Measurements from ENCODE around the gene SLC51A.
"Not testable (repeated sequence)": the region's sequence is repeated elsewhere in the genome, so short reads cannot be mapped to it uniquely, and the experiment has no call there.

DNA sequence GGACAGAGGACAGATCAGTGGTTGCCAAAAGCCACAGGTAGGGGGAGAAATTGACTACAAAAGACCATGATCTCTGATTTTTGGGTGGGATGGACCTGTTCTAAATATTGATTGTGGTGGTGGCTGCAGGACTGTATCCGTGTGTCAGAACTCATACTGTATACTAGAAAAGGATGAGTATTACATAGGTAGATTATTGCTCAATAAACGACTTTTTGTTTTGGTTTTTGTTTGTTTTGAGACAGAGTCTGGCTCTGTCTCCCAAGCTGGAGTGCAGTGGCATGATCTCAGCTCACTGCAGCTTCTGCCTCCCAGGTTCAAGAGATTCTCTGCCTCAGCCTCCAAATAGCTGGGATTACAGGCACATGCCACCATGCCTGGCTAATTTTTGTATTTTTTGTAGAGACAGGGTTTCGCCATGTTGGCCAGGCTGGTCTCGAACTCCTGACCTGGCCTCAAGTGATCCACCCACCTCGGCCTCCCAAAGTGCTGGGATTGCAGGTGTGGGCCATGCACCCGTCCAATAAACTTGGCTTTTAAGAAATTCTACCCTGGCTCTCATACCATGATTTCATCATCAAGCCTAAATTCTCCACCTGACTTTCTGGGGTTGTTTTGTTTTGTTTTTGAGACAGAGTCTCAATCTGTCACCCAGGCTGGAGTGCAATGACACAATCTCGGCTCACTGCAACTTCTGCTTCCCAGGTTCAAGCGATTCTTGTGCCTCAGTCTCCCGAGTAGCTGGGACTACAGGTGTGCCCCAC is 10.7 kb upstream of the SLC51A start:
- TF ChIP-seq CTCF (IDR thresholded peaks at IDR 0.05; ENCODE audit: low read length), result peak; percentile 28; the same call in 1 of the 2 replicates
- not testable (repeated sequence) for TF ChIP-seq EZH2 (IDR thresholded peaks at IDR 0.05; ENCODE audit: borderline replicate concordance, low read length)

Measured in OCI-LY1 (cell line).